Measurements from ENCODE around the gene NCKAP5L. TPM values are rescaled to one million over a fixed set of nuclear protein-coding genes. Genes with fewer than 3 reads are reported as not detected.

NCKAP5L gene, protein sequence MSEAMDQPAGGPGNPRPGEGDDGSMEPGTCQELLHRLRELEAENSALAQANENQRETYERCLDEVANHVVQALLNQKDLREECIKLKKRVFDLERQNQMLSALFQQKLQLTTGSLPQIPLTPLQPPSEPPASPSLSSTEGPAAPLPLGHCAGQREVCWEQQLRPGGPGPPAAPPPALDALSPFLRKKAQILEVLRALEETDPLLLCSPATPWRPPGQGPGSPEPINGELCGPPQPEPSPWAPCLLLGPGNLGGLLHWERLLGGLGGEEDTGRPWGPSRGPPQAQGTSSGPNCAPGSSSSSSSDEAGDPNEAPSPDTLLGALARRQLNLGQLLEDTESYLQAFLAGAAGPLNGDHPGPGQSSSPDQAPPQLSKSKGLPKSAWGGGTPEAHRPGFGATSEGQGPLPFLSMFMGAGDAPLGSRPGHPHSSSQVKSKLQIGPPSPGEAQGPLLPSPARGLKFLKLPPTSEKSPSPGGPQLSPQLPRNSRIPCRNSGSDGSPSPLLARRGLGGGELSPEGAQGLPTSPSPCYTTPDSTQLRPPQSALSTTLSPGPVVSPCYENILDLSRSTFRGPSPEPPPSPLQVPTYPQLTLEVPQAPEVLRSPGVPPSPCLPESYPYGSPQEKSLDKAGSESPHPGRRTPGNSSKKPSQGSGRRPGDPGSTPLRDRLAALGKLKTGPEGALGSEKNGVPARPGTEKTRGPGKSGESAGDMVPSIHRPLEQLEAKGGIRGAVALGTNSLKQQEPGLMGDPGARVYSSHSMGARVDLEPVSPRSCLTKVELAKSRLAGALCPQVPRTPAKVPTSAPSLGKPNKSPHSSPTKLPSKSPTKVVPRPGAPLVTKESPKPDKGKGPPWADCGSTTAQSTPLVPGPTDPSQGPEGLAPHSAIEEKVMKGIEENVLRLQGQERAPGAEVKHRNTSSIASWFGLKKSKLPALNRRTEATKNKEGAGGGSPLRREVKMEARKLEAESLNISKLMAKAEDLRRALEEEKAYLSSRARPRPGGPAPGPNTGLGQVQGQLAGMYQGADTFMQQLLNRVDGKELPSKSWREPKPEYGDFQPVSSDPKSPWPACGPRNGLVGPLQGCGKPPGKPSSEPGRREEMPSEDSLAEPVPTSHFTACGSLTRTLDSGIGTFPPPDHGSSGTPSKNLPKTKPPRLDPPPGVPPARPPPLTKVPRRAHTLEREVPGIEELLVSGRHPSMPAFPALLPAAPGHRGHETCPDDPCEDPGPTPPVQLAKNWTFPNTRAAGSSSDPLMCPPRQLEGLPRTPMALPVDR (N-terminal part only)
- 17.8 and 19.5 TPM in 2 replicates for total RNA-seq (2022)
- percentile 62 among the genes with signal in this experiment for Bru-seq, nascent RNA
- percentile 62 among the genes with signal in this experiment for BruChase-seq, experiment 1, labeled RNA remaining after a 2-hour chase
- percentile 58 among the genes with signal in this experiment for BruChase-seq, experiment 2, labeled RNA remaining after a 6-hour chase
- long read RNA-seq, full-length matches to known transcripts: 2 of 18 reads
- long read RNA-seq, partial matches to known transcripts: 11 of 18 reads
- long read RNA-seq, other reads (novel, unspliced or antisense): 5 of 18 reads

GRCh38 chr12:49828133-49829091, at the start of gene NCKAP5L:
NCKAP5L (minus strand) TSS chr12:49828413; CDS start chr12:49804044, 24,369 bp downstream.
- intact Hi-C loops (cut with micrococcal nuclease; ENCODE audit: unreplicated experiment): loop anchor here (1.0 kb wide), 2 partner anchors 11 to 121 kb away; partner anchors contain the start of gene FMNL3
- Mint-ChIP-seq H3K4me3 (ENCODE audit: unreplicated experiment) (peak within 1 kb of the TSS; percentile 78), H3K27ac (ENCODE audit: unreplicated experiment) (peak within 1 kb of the TSS; percentile 74), H3K36me3 (ENCODE audit: insufficient read depth, unreplicated experiment) (peaks cover 6% of the 10 kb centered on the region), H3K4me1 (ENCODE audit: low read depth, unreplicated experiment) (peaks cover 17% of the 10 kb centered on the region), H3K27me3 (ENCODE audit: insufficient read depth, unreplicated experiment) (no peaks in the 10 kb centered on the region), H3K9me3 (ENCODE audit: unreplicated experiment) (no peaks in the 10 kb centered on the region)
- no TSS peak for BruUV-seq (replicated peaks)
- ChIA-PET POLR2A (interaction anchor here (0.5 to 1.9 kb wide), 17 partner anchors 8 to 454 kb away, joined by 3 to 13 read pairs (median 5); partner anchors contain the start of genes BCDIN3D and RACGAP1), CTCF (interaction anchor here (0.5 to 1.6 kb wide), 13 partner anchors 11 to 937 kb away, joined by 3 to 8 read pairs (median 4); partner anchors contain the start of genes BCDIN3D, COX14 and TMBIM6)
- peak; percentile 97 for DNase-seq
- no peaks in the 10 kb centered on the region for H3K9me3 ChIP-seq
- H3K36me3 ChIP-seq (ENCODE audit: control insufficient read depth, insufficient read depth, low read length): no peaks in the 10 kb centered on the region
- TF ChIP-seq, protein P1, sequence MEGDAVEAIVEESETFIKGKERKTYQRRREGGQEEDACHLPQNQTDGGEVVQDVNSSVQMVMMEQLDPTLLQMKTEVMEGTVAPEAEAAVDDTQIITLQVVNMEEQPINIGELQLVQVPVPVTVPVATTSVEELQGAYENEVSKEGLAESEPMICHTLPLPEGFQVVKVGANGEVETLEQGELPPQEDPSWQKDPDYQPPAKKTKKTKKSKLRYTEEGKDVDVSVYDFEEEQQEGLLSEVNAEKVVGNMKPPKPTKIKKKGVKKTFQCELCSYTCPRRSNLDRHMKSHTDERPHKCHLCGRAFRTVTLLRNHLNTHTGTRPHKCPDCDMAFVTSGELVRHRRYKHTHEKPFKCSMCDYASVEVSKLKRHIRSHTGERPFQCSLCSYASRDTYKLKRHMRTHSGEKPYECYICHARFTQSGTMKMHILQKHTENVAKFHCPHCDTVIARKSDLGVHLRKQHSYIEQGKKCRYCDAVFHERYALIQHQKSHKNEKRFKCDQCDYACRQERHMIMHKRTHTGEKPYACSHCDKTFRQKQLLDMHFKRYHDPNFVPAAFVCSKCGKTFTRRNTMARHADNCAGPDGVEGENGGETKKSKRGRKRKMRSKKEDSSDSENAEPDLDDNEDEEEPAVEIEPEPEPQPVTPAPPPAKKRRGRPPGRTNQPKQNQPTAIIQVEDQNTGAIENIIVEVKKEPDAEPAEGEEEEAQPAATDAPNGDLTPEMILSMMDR (IDR thresholded peaks at IDR 0.05; ENCODE audit: insufficient read depth in 1 of 2, low read depth in 1 of 2, low read length in 1 of 2, severe bottlenecking in 1 of 2, unreplicated experiment in 1 of 2): no peak
- peak within 1 kb of the TSS; percentile 85 for H3K4me3 ChIP-seq (ENCODE audit: low read depth, low read length)
- no peaks in the 10 kb centered on the region for H3K27me3 ChIP-seq (replicated peaks; ENCODE audit: control insufficient read depth, insufficient read depth, low read length)
- peaks cover 6% of the 10 kb centered on the region; the same call in 1 of the 2 replicates for H3K4me1 ChIP-seq

DNA sequence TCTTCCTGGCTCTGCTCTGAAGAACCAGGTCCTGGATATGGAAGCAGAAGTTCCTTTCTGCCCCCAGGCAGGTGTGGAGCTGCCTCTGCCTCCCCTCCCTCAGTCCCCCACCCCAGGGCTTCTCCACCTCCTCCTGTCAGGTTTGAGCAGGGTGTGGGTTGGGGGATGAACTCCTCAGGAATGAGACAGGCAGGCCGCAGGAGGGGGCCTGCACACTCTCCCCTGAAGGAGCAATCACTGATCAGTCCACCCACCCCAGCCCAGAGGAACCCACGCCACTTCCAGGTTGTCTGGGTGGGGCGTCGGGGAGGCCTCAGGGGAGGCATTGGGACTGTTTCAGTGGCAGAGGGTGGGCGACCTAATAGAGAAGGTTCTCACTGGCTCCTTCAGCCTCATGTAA, 48.9 kb upstream of the NCKAP5L start:
- ChIA-PET CTCF (no interaction called here), POLR2A (no interaction called here)
- DNase-seq: no peak
- TF ChIP-seq, protein P1 (IDR thresholded peaks at IDR 0.05; ENCODE audit: insufficient read depth in 1 of 2, low read depth in 1 of 2, low read length in 1 of 2, severe bottlenecking in 1 of 2, unreplicated experiment in 1 of 2): no peak
- Mint-ChIP-seq H3K4me3 (ENCODE audit: unreplicated experiment) (no peak overlapping the region), H3K9me3 (ENCODE audit: unreplicated experiment) (peaks cover 36% of the 10 kb centered on the region), H3K27me3 (ENCODE audit: insufficient read depth, unreplicated experiment) (no peaks in the 10 kb centered on the region), H3K4me1 (ENCODE audit: low read depth, unreplicated experiment) (no peaks in the 10 kb centered on the region), H3K27ac (ENCODE audit: unreplicated experiment) (no peak overlapping the region), H3K36me3 (ENCODE audit: insufficient read depth, unreplicated experiment) (peaks cover 7% of the 10 kb centered on the region)
- Histone ChIP-seq H3K36me3 (ENCODE audit: control insufficient read depth, insufficient read depth, low read length) (no peaks in the 10 kb centered on the region), H3K27me3 (replicated peaks; ENCODE audit: control insufficient read depth, insufficient read depth, low read length) (no peaks in the 10 kb centered on the region), H3K4me3 (ENCODE audit: low read depth, low read length) (no peak overlapping the region), H3K9me3 (no peaks in the 10 kb centered on the region), H3K4me1 (0 out of 2 replicates have a peak, but pooled peaks cover under 1% of the 10 kb centered on the region)
- no TSS peak for BruUV-seq (replicated peaks)
- intact Hi-C loops (cut with micrococcal nuclease; ENCODE audit: unreplicated experiment): no loop called here

Data from Caco-2 (cell line).